HFF-Myc (cell line): Measurements from ENCODE around the gene SRP9.

Experiments
- DNase-seq: peaks from one replicate; pipeline ENCODE4 v3.0.0-alpha.2; 2011; ENCODE audit warnings: low read depth; ENCODE audit errors: extremely low read depth
- H3K4me3 ChIP-seq: replicated peaks from 2 replicates; pipeline ENCODE4 v1.5.1; 2011; ENCODE audit warnings: low read depth, mild to moderate bottlenecking, control low read depth, low read length
- TF ChIP-seq, protein P1 (sequence below): IDR thresholded peaks from 2 replicates; pipeline ENCODE4 v1.5.1; 2012; ENCODE audit warnings: mild to moderate bottlenecking, low read depth, low read length, control low read depth; ENCODE audit errors: missing control alignments

SRP9 gene

DNA sequence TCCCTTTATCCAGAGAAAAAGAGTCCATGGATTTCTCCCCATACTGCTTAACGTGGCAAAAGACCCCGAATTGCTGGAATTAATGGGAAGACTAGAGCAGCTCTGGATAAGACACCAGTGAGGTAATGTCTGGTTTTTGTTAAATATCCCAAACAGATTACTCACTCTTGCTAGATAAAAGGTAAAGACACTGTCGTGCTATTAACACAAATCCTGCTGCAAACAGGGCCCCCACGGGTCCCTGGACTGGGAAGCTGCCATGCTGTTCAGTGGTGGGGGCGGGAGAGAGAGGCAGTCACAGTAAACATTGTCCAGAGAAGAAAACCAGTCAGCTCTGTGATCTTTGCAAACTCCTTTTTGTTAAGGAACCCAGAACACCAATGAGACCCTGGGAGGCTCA is 15.2 kb upstream of the SRP9 start:
- TF ChIP-seq, protein P1, sequence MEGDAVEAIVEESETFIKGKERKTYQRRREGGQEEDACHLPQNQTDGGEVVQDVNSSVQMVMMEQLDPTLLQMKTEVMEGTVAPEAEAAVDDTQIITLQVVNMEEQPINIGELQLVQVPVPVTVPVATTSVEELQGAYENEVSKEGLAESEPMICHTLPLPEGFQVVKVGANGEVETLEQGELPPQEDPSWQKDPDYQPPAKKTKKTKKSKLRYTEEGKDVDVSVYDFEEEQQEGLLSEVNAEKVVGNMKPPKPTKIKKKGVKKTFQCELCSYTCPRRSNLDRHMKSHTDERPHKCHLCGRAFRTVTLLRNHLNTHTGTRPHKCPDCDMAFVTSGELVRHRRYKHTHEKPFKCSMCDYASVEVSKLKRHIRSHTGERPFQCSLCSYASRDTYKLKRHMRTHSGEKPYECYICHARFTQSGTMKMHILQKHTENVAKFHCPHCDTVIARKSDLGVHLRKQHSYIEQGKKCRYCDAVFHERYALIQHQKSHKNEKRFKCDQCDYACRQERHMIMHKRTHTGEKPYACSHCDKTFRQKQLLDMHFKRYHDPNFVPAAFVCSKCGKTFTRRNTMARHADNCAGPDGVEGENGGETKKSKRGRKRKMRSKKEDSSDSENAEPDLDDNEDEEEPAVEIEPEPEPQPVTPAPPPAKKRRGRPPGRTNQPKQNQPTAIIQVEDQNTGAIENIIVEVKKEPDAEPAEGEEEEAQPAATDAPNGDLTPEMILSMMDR = no peak
- H3K4me3 ChIP-seq = no peak overlapping the region
- no peak for DNase-seq

DNA sequence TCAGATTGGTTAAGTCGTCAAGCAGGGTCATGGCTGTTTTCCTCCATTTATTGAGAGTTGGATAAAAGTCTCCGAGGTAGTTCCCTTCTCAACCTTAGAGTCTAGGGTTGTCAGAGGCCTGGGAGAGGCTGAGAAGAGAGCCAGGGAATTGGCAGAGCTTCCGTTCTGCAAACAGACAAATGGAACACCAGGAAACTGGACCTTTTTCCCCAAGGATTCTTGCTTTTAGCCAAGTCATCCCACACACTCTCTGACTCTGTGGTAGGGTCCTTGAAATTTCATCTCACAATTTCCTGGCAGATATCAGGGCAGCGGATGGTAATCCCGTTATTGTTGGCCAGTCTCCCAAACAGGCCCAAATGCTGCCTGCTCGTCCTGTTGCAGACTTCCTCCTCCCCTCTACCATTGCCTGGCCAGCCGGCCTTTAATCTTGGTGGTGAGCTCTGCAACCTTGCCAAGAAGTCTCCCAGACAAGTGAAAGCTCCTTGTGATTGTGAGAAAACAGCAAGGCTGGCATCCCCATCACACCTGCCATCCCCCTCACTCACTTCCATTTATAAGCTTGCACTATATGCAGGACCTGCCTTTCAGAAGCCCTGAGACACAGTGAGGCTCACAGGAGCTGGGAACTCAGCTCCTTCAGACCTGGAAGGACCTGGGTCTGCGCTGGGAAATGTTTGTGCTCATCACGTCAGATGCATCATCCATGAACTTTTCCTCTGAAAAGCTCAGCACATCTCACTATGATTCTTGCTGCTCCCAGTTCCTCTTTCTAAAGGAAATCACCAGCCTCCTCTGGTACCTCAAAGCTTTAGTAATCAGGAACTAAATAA is 13.7 kb upstream of the SRP9 start:
- DNase-seq = no peak
- H3K4me3 ChIP-seq = no peak overlapping the region
- TF ChIP-seq, protein P1 = no peak

DNA sequence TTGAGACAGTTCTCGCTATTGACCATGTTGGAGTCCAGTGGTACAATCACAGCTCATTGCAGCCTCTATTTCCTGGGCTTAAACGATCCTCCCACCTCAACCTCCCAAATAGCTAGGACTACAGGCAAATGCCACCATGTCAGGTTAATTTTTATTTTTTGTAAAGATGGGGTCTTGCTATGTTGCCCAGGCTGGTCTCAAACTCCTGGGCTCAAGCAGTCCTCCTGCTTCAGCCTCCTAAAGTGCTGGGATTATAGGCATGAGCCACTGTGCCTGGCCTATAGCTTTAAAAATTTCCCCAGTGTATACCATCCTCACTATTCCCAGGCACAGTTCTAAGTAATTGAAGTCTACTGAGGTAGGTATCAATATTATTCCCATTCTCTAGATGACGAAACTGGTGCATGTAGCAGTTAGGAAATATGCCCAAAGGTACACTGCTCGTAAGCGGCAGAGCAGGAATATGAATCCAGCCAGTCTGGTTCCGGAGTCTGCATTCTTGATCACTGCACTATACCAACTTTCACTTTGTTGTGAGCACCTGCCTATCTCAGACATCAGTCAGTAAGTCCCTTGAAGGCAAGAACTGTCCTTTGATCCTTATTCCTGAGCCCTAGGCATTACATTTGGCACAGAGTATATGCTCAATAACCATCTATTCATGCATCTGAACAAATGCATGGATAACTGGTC is 11.5 kb upstream of the SRP9 start:
- TF ChIP-seq, protein P1 = no peak
- H3K4me3 ChIP-seq = no peak overlapping the region
- DNase-seq = no peak

DNA sequence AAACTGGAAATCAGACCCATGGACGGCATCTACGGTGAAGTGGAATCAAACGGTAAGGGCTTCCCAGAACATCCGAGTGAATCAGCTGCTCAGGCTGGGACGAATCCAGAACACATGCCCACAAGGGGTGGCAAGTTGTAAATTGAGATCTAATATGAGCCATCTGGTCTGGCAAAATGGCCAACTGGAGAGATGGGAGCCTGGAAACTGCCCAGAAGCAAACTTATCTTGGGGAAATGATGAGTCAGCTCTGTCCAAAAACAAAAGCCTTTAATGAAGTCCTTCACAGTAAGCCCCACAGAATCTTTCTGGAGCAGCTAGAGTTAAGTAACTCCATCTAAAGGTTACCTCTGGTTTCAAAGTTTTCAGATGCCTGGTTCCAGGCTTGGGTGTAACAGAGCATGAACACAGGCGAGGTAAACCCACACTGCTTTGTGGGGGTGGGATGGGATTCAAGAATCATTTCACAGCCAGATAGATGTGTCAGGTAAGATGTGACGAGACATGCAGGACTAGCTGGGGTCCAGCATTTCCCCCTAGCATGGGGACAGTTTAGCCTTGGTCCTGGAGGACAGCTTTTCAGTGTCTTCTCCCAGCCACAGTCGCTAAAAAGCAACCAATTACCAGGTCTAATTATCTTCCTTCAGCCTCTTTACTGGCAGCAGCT is 10.5 kb upstream of the SRP9 start:
- peak; percentile 90 for DNase-seq
- TF ChIP-seq, protein P1 = no peak
- H3K4me3 ChIP-seq = no peak overlapping the region

DNA sequence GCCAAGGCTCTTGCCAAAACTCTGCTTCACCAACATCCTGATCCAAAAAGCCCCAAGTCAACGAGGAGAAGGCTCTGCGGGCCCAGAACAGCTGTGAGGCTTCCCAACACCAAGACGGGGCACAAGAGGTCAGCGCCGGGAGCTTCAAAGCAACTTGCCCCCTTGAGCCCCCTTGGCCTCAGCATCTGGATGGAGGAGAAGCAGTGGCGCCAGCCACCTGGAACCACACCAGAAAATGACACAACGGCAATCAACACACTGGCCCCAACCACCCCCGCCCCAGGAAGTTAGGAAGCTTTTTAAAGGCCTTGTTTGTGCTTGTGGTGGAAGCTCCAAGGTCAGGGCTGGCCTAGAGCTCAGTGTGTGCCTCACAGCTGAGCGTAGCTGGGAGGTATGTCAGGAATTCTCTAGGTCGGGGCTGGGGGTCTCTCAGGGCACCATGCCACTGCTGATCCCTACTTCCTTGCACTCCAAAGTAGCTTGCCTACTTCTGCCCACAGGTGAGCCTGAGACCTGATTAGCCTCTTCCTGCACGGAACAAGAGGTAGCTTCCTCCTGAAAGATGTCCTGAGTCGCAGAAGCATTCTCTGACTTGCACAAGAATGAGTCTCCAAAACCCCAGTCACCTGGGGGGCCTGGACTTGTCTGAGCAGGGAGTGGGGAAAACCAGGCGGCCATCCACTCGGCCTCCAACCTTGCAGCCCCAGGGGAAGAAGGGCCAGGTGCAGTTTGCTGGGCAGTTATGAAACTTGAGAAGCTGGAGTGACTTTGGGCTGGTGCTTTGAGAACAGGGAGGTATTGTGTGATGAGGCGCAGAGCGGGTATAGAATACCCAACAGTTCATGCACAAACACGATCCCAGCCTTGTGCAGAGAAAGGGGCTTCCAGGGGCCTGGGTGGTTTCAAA is 9.7 kb upstream of the SRP9 start:
- no peak overlapping the region for H3K4me3 ChIP-seq
- no peak for DNase-seq
- TF ChIP-seq, protein P1 = no peak
